Small intestine (tissue), 7 donors: ENCODE measurements around the gene ZNF223. TPM values are rescaled to one million over a fixed set of nuclear protein-coding genes. Genes with fewer than 3 reads are reported as not detected.

Experiments used
- DNase-seq, 2 donors: peaks; one replicate each; pipeline versions ENCODE4 v3.0.0 to v3.0.0-alpha.2; 2013
- FAIRE-seq: peaks from 2 replicates; lab custom pipeline; 2012; peaks lifted over from hg19 to GRCh38; lab: Jason Lieb, UNC
- H3K27ac ChIP-seq, 3 donors: one replicate each; pipeline ENCODE4 v1.5.1; 2013; ENCODE audit warnings: low read length in 2 of 3, mild to moderate bottlenecking in 2 of 3, control low read depth in 1 of 3, inconsistent platforms in 1 of 3, low read depth in 1 of 3, moderate library complexity in 1 of 3
- H3K27me3 ChIP-seq, 3 donors: one replicate each; pipeline ENCODE4 v1.6.1; 2013; ENCODE audit warnings: low read length in 3 of 3, inconsistent platforms in 1 of 3; ENCODE audit not compliant: control insufficient read depth in 3 of 3, insufficient read depth in 3 of 3
- H3K36me3 ChIP-seq, 3 donors: one replicate each; pipeline ENCODE4 v1.6.1; 2013; ENCODE audit warnings: low read length in 3 of 3, inconsistent platforms in 1 of 3, low read depth in 1 of 3, mild to moderate bottlenecking in 1 of 3, moderate library complexity in 1 of 3; ENCODE audit not compliant: control insufficient read depth in 3 of 3, insufficient read depth in 2 of 3
- H3K4me1 ChIP-seq, 3 donors: one replicate each; pipeline ENCODE4 v1.6.1; 2013; ENCODE audit warnings: low read length in 2 of 3, inconsistent platforms in 1 of 3, low read depth in 1 of 3, mild to moderate bottlenecking in 1 of 3, moderate library complexity in 1 of 3; ENCODE audit not compliant: control insufficient read depth in 3 of 3, insufficient read depth in 2 of 3
- H3K4me3 ChIP-seq, 3 donors: one replicate each; pipeline ENCODE4 v1.5.1; 2013; ENCODE audit warnings: low read length in 3 of 3, control low read depth in 1 of 3, inconsistent platforms in 1 of 3, low read depth in 1 of 3, mild to moderate bottlenecking in 1 of 3, moderate library complexity in 1 of 3
- H3K9me3 ChIP-seq, 2 donors: one replicate each; pipeline ENCODE4 v1.6.1; 2013; ENCODE audit warnings: low read depth in 1 of 2, low read length in 1 of 2; ENCODE audit not compliant: control insufficient read depth in 2 of 2, insufficient read depth in 1 of 2
- WGBS, 3 donors: extraction: QIAGEN DNeasy Blood & Tissue Kit; methylation state at CpG; one replicate each; pipeline ENCODE4 v1.1.7; 2013; 5-methylcytosine and 5-hydroxymethylcytosine counted together
- polyA plus RNA-seq, 4 donors: library from polyadenylated mRNA; stranded (reverse) in 3 of 4; unstranded in 1 of 4; fragments of 200-250 nt in 3 of 4; fragments of 120-200 nt in 1 of 4; gene quantifications; one replicate each; pipeline versions ENCODE4 v1.2.1 to v1.2.3, GENCODE V29; 2013
- donor health status: healthy with polysubstance abuse.
- donor health status: control.
- donor health status: control.
- donor health status: Bipolar disorder and iron deficiency.
- donor health status: healthy.

Gene ZNF223
- polyA plus RNA-seq, 4 donors = 3.3 to 23.6 (median 6.4) TPM

- FAIRE-seq = no peak
- WGBS, 3 donors = 4 to 5% (median 4%) methylated on average over 18 of the region's 18 CpGs
These were observed 62.1 kb downstream of the ZNF223 start for GRCh38 chr19:44113784-44114390.

More at GRCh38 chr19:44113784-44114390, 62.1 kb downstream of the ZNF223 start:
- Histone ChIP-seq H3K36me3 (peaks cover 2 to 15% (median 2%) of the 10 kb centered on the region in 3 donors), H3K27me3 (no peaks in the 10 kb centered on the region), H3K27ac (peak overlapping the region in 2 of 3 donors; percentile 26 to 69), H3K9me3 (peaks cover 2 to 9% of the 10 kb centered on the region in 2 donors), H3K4me3 (peak overlapping the region; percentile 49 to 74 (median 61)), H3K4me1 (peaks cover 0 to 6% (median 3%) of the 10 kb centered on the region in 3 donors)
- peak in 1 of 2 donors; percentile 7 for DNase-seq

Other genes with a start within 250 kb of the ZNF223 start
- 1 to 10 TPM in 2 of 4 donors, under 1 TPM in 1, not detected in 1; 0.35 to 2.3 (median 1.1) TPM for gene LYPD5, start 249.6 kb upstream of the ZNF223 start, polyA plus RNA-seq
- gene ZNF283, start 224.7 kb upstream of the ZNF223 start, polyA plus RNA-seq = 10 to 100 TPM in 1 of 4 donors, 1 to 10 TPM in 3; 1.3 to 15.1 (median 3.1) TPM
- gene ZNF404, start 168.1 kb upstream of the ZNF223 start, polyA plus RNA-seq = 1 to 10 TPM in 3 of 4 donors, not detected in 1; 1.8 to 9.9 (median 2.0) TPM
- 10 to 100 TPM in 1 of 4 donors, 1 to 10 TPM in 3; 3.5 to 18.5 (median 6.0) TPM for gene ZNF45, start 116.8 kb upstream of the ZNF223 start, polyA plus RNA-seq
- gene ZNF221, start 100.8 kb upstream of the ZNF223 start, polyA plus RNA-seq = 1 to 10 TPM in 2 of 4 donors, not detected in 2; 1.1 to 3.6 TPM
- 1 to 10 TPM; 3.7 to 8.7 (median 5.5) TPM for gene ZNF155, start 67.8 kb upstream of the ZNF223 start, polyA plus RNA-seq
- 1 to 10 TPM; 1.1 to 6.4 (median 1.6) TPM for gene ZNF230, start 49.1 kb upstream of the ZNF223 start, polyA plus RNA-seq
- gene ZNF222, start 26.7 kb upstream of the ZNF223 start, polyA plus RNA-seq = 1 to 10 TPM; 1.9 to 6.1 (median 3.3) TPM
- gene ZNF284, start 20.1 kb downstream of the ZNF223 start, polyA plus RNA-seq = 1 to 10 TPM in 1 of 4 donors, under 1 TPM in 3; 0.67 to 4.6 (median 0.76) TPM
- 10 to 100 TPM in 3 of 4 donors, 1 to 10 TPM in 1; 8.3 to 46.4 (median 22.8) TPM for gene ZNF224, start 42.3 kb downstream of the ZNF223 start, polyA plus RNA-seq
- gene ZNF225, start 61.4 kb downstream of the ZNF223 start, polyA plus RNA-seq = 1 to 10 TPM; 1.4 to 6.6 (median 1.8) TPM
- 10 to 100 TPM in 1 of 4 donors, 1 to 10 TPM in 3; 1.6 to 11.8 (median 2.4) TPM for gene ZNF234, start 89.5 kb downstream of the ZNF223 start, polyA plus RNA-seq
- gene ZNF226, start 113.1 kb downstream of the ZNF223 start, polyA plus RNA-seq = 10 to 100 TPM; 13.6 to 28.2 (median 19.9) TPM
- 10 to 100 TPM in 1 of 4 donors, 1 to 10 TPM in 3; 3.8 to 18.8 (median 5.0) TPM for gene ZNF227, start 160.5 kb downstream of the ZNF223 start, polyA plus RNA-seq
- 1 to 10 TPM in 1 of 4 donors, under 1 TPM in 2, not detected in 1; 0.22 to 5.8 (median 0.91) TPM for gene ZNF233, start 207.8 kb downstream of the ZNF223 start, polyA plus RNA-seq